Right lobe of liver (tissue), 4 donors: ENCODE results near the gene FBXO46.

Experiments
- POLR2A ChIP-seq: fragments of 450-650 bp; IDR thresholded peaks from one replicate; pipeline ENCODE4 v1.6.1; 2017; ENCODE audit warnings: antibody characterized with exemption, mild to moderate bottlenecking
- TF ChIP-seq, protein P1 (sequence below), 4 donors: fragments of 200-600 bp in 3 of 4; fragments of 450-650 bp in 1 of 4; IDR thresholded peaks; one replicate each; pipeline versions ENCODE4 v1.5.1 to v1.8.0; 2016 to 2022; ENCODE audit warnings: antibody characterized with exemption in 4 of 4, mild to moderate bottlenecking in 2 of 4
- donor health status: DM: no; HTN: no; CAD: no.
- donor health status: DM: no; HTN: no; CAD: no.
- donor health status: DM: no; HTN: yes; CAD: no.

DNA sequence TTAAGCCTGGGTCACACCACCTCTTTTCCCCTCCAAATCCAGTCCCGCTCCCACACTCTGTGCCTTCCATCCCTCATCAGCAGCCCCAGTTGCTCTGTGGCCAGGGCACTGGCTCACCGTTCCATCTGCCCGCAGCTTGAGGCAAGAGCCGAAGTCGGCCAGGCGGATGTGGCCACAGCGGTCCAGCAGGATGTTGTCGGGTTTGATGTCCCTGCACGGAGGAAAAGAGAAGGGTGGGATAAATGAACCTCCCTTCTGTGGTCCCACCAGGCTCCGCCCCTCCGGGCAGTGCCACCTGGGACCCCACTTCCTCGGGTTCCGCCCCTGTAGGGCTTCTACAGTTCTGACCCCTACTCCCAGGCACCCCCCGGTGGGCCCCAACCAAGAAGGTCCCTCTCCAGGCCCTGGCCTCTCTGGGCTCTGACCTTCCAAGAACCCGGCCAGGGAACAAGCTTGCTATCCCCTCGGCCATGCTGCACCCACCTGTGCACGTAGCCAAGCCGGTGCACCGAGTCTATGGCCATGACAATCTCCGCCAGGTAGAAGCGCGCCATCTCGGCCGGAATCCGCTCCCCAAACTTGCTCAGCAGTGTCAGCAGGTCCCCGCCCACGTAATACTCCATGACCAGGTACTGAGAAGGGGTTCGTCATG lies 47.4 kb upstream of the FBXO46 start:
- no peak for TF ChIP-seq POLR2A
- TF ChIP-seq, protein P1, sequence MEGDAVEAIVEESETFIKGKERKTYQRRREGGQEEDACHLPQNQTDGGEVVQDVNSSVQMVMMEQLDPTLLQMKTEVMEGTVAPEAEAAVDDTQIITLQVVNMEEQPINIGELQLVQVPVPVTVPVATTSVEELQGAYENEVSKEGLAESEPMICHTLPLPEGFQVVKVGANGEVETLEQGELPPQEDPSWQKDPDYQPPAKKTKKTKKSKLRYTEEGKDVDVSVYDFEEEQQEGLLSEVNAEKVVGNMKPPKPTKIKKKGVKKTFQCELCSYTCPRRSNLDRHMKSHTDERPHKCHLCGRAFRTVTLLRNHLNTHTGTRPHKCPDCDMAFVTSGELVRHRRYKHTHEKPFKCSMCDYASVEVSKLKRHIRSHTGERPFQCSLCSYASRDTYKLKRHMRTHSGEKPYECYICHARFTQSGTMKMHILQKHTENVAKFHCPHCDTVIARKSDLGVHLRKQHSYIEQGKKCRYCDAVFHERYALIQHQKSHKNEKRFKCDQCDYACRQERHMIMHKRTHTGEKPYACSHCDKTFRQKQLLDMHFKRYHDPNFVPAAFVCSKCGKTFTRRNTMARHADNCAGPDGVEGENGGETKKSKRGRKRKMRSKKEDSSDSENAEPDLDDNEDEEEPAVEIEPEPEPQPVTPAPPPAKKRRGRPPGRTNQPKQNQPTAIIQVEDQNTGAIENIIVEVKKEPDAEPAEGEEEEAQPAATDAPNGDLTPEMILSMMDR (IDR thresholded peaks at IDR 0.05), result no peak
